Tibial nerve (tissue), 3 donors: Measurements from ENCODE around the gene FATE1.

Experiments used
- POLR2A ChIP-seq, 2 donors: fragments of 450-650 bp; IDR thresholded peaks; one replicate each; pipeline ENCODE4 v1.6.1; 2017; ENCODE audit warnings: antibody characterized with exemption in 2 of 2, mild to moderate bottlenecking in 2 of 2, moderate library complexity in 2 of 2
- TF ChIP-seq, protein P1 (sequence below), 5 experiments: fragments of 200-600 bp in 3 of 5; fragments of 450-650 bp in 2 of 5; sonication (generic) in 3 of 5; IDR thresholded peaks; one replicate each; pipeline ENCODE4 v1.5.1; 2016 to 2019; ENCODE audit warnings: antibody characterized with exemption in 5 of 5, mild to moderate bottlenecking in 3 of 5, moderate library complexity in 2 of 5

DNA sequence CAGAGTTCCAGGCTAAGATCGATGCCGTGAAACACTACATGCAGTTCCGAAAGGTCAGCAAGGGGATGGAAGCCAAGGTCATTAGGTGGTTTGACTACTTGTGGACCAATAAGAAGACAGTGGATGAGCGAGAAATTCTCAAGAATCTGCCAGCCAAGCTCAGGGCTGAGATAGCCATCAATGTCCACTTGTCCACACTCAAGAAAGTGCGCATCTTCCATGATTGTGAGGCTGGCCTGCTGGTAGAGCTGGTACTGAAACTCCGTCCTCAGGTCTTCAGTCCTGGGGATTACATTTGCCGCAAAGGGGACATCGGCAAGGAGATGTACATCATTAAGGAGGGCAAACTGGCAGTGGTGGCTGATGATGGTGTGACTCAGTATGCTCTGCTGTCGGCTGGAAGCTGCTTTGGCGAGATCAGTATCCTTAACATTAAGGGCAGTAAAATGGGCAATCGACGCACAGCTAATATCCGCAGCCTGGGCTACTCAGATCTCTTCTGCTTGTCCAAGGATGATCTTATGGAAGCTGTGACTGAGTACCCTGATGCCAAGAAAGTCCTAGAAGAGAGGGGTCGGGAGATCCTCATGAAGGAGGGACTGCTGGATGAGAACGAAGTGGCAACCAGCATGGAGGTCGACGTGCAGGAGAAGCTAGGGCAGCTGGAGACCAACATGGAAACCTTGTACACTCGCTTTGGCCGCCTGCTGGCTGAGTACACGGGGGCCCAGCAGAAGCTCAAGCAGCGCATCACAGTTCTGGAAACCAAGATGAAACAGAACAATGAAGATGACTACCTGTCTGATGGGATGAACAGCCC lies 28.0 kb downstream of the FATE1 start:
- TF ChIP-seq, protein P1, sequence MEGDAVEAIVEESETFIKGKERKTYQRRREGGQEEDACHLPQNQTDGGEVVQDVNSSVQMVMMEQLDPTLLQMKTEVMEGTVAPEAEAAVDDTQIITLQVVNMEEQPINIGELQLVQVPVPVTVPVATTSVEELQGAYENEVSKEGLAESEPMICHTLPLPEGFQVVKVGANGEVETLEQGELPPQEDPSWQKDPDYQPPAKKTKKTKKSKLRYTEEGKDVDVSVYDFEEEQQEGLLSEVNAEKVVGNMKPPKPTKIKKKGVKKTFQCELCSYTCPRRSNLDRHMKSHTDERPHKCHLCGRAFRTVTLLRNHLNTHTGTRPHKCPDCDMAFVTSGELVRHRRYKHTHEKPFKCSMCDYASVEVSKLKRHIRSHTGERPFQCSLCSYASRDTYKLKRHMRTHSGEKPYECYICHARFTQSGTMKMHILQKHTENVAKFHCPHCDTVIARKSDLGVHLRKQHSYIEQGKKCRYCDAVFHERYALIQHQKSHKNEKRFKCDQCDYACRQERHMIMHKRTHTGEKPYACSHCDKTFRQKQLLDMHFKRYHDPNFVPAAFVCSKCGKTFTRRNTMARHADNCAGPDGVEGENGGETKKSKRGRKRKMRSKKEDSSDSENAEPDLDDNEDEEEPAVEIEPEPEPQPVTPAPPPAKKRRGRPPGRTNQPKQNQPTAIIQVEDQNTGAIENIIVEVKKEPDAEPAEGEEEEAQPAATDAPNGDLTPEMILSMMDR (IDR thresholded peaks at IDR 0.05), result no peak
- TF ChIP-seq POLR2A (IDR thresholded peaks at IDR 0.05), result no peak
